ENCODE results near the gene SH3GLB2. TPM values are rescaled to one million over a fixed set of nuclear protein-coding genes. Genes with fewer than 3 reads are reported as not detected.
"Not testable (repeated sequence)": the region's sequence is repeated elsewhere in the genome, so short reads cannot be mapped to it uniquely, and the experiment has no call there.

Gene SH3GLB2
- total and polyA plus RNA-seq, 2 experiments from 2014 or later, result 182 to 203 TPM

- DNase-seq (ENCODE audit: low read depth in 1 of 2, low spot score in 1 of 2), result no peak
- Histone ChIP-seq H3K4me3 (no peak overlapping the region), H3K36me3 (peaks cover 63% of the 10 kb centered on the region), H3K27ac (no peak overlapping the region), H3K4me1 (ENCODE audit: low read depth) (no peaks in the 10 kb centered on the region), H3K27me3 (no peaks in the 10 kb centered on the region), H3K9me3 (ENCODE audit: low read depth) (no peaks in the 10 kb centered on the region)
- TF ChIP-seq, protein P1, sequence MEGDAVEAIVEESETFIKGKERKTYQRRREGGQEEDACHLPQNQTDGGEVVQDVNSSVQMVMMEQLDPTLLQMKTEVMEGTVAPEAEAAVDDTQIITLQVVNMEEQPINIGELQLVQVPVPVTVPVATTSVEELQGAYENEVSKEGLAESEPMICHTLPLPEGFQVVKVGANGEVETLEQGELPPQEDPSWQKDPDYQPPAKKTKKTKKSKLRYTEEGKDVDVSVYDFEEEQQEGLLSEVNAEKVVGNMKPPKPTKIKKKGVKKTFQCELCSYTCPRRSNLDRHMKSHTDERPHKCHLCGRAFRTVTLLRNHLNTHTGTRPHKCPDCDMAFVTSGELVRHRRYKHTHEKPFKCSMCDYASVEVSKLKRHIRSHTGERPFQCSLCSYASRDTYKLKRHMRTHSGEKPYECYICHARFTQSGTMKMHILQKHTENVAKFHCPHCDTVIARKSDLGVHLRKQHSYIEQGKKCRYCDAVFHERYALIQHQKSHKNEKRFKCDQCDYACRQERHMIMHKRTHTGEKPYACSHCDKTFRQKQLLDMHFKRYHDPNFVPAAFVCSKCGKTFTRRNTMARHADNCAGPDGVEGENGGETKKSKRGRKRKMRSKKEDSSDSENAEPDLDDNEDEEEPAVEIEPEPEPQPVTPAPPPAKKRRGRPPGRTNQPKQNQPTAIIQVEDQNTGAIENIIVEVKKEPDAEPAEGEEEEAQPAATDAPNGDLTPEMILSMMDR (IDR thresholded peaks at IDR 0.05; ENCODE audit: low read depth, low read length), result no peak
These were observed 41.5 kb downstream of the SH3GLB2 start for GRCh38 chr9:128986671-128987070.

DNA sequence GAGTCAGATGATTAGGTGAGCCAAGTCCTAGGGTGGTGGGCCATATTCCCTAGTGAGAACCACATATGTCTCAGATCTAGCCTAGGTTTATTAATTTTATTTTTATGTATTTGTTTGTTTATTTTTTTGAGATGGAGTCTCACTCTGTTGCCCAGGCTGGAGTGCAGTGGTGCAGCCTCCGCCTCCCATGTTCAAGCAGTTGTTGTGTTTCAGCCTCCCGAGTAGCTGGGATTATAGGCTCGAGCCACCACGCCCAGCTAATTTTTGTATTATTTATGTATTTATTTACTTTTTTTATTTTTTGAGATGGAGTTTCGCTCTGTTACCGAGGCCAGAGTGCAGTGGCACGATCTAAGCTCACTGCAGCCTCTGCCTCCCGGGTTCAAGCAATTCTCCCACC lies 44.6 kb downstream of the SH3GLB2 start:
- H3K4me1 ChIP-seq (ENCODE audit: low read depth), result no peaks in the 10 kb centered on the region
- no peak for DNase-seq (ENCODE audit: low read depth in 1 of 2, low spot score in 1 of 2)
- no peaks in the 10 kb centered on the region for H3K9me3 ChIP-seq (ENCODE audit: low read depth)
- H3K4me3 ChIP-seq, result no peak overlapping the region
- TF ChIP-seq, protein P1 (IDR thresholded peaks at IDR 0.05; ENCODE audit: low read depth, low read length), result no peak
- no peak overlapping the region for H3K27ac ChIP-seq
- no peaks in the 10 kb centered on the region for H3K27me3 ChIP-seq
- H3K36me3 ChIP-seq, result peaks cover 70% of the 10 kb centered on the region

- H3K27ac ChIP-seq, result no peak overlapping the region
- H3K9me3 ChIP-seq (ENCODE audit: low read depth), result no peaks in the 10 kb centered on the region
- TF ChIP-seq, protein P1 (IDR thresholded peaks at IDR 0.05; ENCODE audit: low read depth, low read length), result no peak
- no peaks in the 10 kb centered on the region for H3K27me3 ChIP-seq
- H3K4me3 ChIP-seq, result no peak overlapping the region
- H3K4me1 ChIP-seq (ENCODE audit: low read depth), result no peaks in the 10 kb centered on the region
- H3K36me3 ChIP-seq, result peaks cover 52% of the 10 kb centered on the region
- no peak for DNase-seq (ENCODE audit: low read depth in 1 of 2, low spot score in 1 of 2)
These were observed 49.0 kb downstream of the SH3GLB2 start for GRCh38 chr9:128979111-128979510.

GRCh38 chr9:128972956-128973355 lies 55.2 kb downstream of the SH3GLB2 start:
- H3K4me3 ChIP-seq, result no peak overlapping the region
- TF ChIP-seq, protein P1 (IDR thresholded peaks at IDR 0.05; ENCODE audit: low read depth, low read length), result no peak
- no peaks in the 10 kb centered on the region for H3K4me1 ChIP-seq (ENCODE audit: low read depth)
- DNase-seq (ENCODE audit: low read depth in 1 of 2, low spot score in 1 of 2), result peak in 1 of 2 donors; percentile 21
- no peaks in the 10 kb centered on the region for H3K9me3 ChIP-seq (ENCODE audit: low read depth)
- H3K36me3 ChIP-seq, result peaks cover 65% of the 10 kb centered on the region
- no peaks in the 10 kb centered on the region for H3K27me3 ChIP-seq
- no peak overlapping the region for H3K27ac ChIP-seq

DNA sequence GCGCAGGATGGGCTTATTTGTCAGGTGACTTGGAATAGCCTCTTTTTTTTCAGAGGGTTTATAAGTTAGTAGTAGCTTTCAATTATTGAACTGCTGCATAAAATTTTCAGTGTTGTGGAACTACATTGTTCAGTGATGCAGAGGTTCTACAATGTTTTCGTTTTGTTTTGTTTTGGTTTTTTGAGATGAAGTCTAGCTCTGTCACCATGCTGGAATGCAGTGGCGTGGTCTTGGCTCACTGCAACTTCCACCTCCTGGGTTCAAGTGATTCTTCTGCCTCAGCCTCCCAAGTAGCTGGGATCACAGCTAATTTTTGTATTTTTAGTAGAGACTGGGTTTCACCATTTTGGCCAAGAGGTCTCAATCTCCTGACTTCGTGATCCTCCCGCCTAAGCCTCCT lies 58.6 kb downstream of the SH3GLB2 start:
- TF ChIP-seq, protein P1 (IDR thresholded peaks at IDR 0.05; ENCODE audit: low read depth, low read length), result no peak
- Histone ChIP-seq H3K4me1 (ENCODE audit: low read depth) (no peaks in the 10 kb centered on the region), H3K36me3 (peaks cover 58% of the 10 kb centered on the region), H3K9me3 (ENCODE audit: low read depth) (no peaks in the 10 kb centered on the region), H3K27me3 (no peaks in the 10 kb centered on the region), H3K27ac (no peak overlapping the region), H3K4me3 (no peak overlapping the region)
- DNase-seq (ENCODE audit: low read depth in 1 of 2, low spot score in 1 of 2), result no peak

GRCh38 chr9:128961403-128961802 lies 66.7 kb downstream of the SH3GLB2 start:
- peaks cover 34% of the 10 kb centered on the region for H3K36me3 ChIP-seq
- not testable (repeated sequence) for H3K27me3 ChIP-seq; H3K4me1 ChIP-seq (ENCODE audit: low read depth); H3K4me3 ChIP-seq; DNase-seq (ENCODE audit: low read depth in 1 of 2, low spot score in 1 of 2); H3K27ac ChIP-seq; H3K9me3 ChIP-seq (ENCODE audit: low read depth)

Other genes starting within 250 kb of the SH3GLB2 start
- 24.6 and 26.6 TPM in 2 replicates for gene TBC1D13, start 241.1 kb downstream of the SH3GLB2 start, total RNA-seq
- 33.4 and 39.4 TPM in 2 replicates for gene TBC1D13, start 241.1 kb downstream of the SH3GLB2 start, polyA plus RNA-seq
- 93.3 and 136 TPM in 2 replicates for gene ENDOG, start 209.8 kb downstream of the SH3GLB2 start, total RNA-seq
- 177 and 209 TPM in 2 replicates for gene ENDOG, start 209.8 kb downstream of the SH3GLB2 start, polyA plus RNA-seq
- 20.2 and 24.2 TPM in 2 replicates for gene SPOUT1, start 198.5 kb downstream of the SH3GLB2 start, total RNA-seq
- gene SPOUT1, start 198.5 kb downstream of the SH3GLB2 start, polyA plus RNA-seq, result 32.1 and 52.1 TPM in 2 replicates
- gene KYAT1, start 146.4 kb downstream of the SH3GLB2 start, total RNA-seq, result 23.3 and 25.0 TPM in 2 replicates
- 21.8 and 36.9 TPM in 2 replicates for gene KYAT1, start 146.4 kb downstream of the SH3GLB2 start, polyA plus RNA-seq
- gene LRRC8A, start 146.2 kb downstream of the SH3GLB2 start, total RNA-seq, result 48.1 and 55.8 TPM in 2 replicates
- gene LRRC8A, start 146.2 kb downstream of the SH3GLB2 start, polyA plus RNA-seq, result 28.6 and 31.6 TPM in 2 replicates
- 25.3 and 36.6 TPM in 2 replicates for gene PHYHD1, start 107.3 kb downstream of the SH3GLB2 start, total RNA-seq
- 40.8 and 43.8 TPM in 2 replicates for gene PHYHD1, start 107.3 kb downstream of the SH3GLB2 start, polyA plus RNA-seq
- gene DOLK, start 80.7 kb downstream of the SH3GLB2 start, total RNA-seq, result 21.0 and 32.2 TPM in 2 replicates
- gene DOLK, start 80.7 kb downstream of the SH3GLB2 start, polyA plus RNA-seq, result 33.3 and 37.1 TPM in 2 replicates
- gene NUP188, start 80.6 kb downstream of the SH3GLB2 start, total RNA-seq, result 50.8 and 52.0 TPM in 2 replicates
- 35.8 and 38.9 TPM in 2 replicates for gene NUP188, start 80.6 kb downstream of the SH3GLB2 start, polyA plus RNA-seq
- 65.8 and 69.8 TPM in 2 replicates for gene MIGA2, start 8.3 kb upstream of the SH3GLB2 start, total RNA-seq
- 44.7 and 48.7 TPM in 2 replicates for gene MIGA2, start 8.3 kb upstream of the SH3GLB2 start, polyA plus RNA-seq
- 18.0 and 19.3 TPM in 2 replicates for gene DOLPP1, start 52.8 kb upstream of the SH3GLB2 start, total RNA-seq
- gene DOLPP1, start 52.8 kb upstream of the SH3GLB2 start, polyA plus RNA-seq, result 9.5 and 19.0 TPM in 2 replicates
- gene CRAT, start 82.5 kb upstream of the SH3GLB2 start, total RNA-seq, result 81.6 and 92.8 TPM in 2 replicates
- 80.6 and 85.2 TPM in 2 replicates for gene CRAT, start 82.5 kb upstream of the SH3GLB2 start, polyA plus RNA-seq
- 197 and 257 TPM in 2 replicates for gene PTPA, start 83.1 kb upstream of the SH3GLB2 start, total RNA-seq
- gene PTPA, start 83.1 kb upstream of the SH3GLB2 start, polyA plus RNA-seq, result 144 and 156 TPM in 2 replicates
- gene IER5L, start 149.9 kb upstream of the SH3GLB2 start, total RNA-seq, result 51.7 and 77.4 TPM in 2 replicates
- 21.5 and 38.5 TPM in 2 replicates for gene IER5L, start 149.9 kb upstream of the SH3GLB2 start, polyA plus RNA-seq

Data from cardiac muscle cell (in vitro differentiated cells and primary cell).